Endothelial cell of umbilical vein (primary cell): Measurements from ENCODE around the gene MICALL2. TPM values are rescaled to one million over a fixed set of nuclear protein-coding genes. Genes with fewer than 3 reads are reported as not detected.

ENCODE experiments used
- BruUV-seq: library from RNA; stranded (reverse); fragments of 400-500 nt; replicated peaks from 2 replicates; lab custom pipeline; 2021; lab: Mats Ljungman, UMichigan
- CTCF ChIA-PET: fragments of 300-600, 350-600 bp; sonication (Branson Sonifier 250); formaldehyde crosslinking; loops from one replicate; lab custom pipeline; 2021; ENCODE audit warnings: antibody characterized with exemption, inconsistent platforms; lab: Charles Lee
- POLR2A ChIA-PET: fragments of 300-600, 350-600 bp; sonication (Branson Sonifier 250); formaldehyde crosslinking; loops from one replicate; lab custom pipeline; 2021; ENCODE audit warnings: antibody characterized with exemption, inconsistent platforms; lab: Charles Lee
- DNase-seq: peaks from one replicate; pipeline ENCODE4 v3.0.0-alpha.2; 2011; ENCODE audit warnings: low read depth, low spot score
- FAIRE-seq: peaks from 2 replicates; lab custom pipeline; 2011; peaks lifted over from hg19 to GRCh38; lab: Jason Lieb, UNC
- H2AFZ ChIP-seq: 2 replicates; pipeline ENCODE4 v1.6.0; 2012; ENCODE audit warnings: low read depth, low read length, control low read depth, inconsistent platforms
- H3K27ac ChIP-seq: 2 replicates; pipeline ENCODE4 v1.5.1; 2011; ENCODE audit warnings: low read depth, mild to moderate bottlenecking, control low read depth, low read length, moderate library complexity; ENCODE audit not compliant: insufficient read depth
- H3K27me3 ChIP-seq, 2 experiments: 2 replicates each; pipeline versions ENCODE4 v1.6.0 to v1.6.1; 2011; ENCODE audit warnings: low read length in 2 of 2, mixed read lengths in 1 of 2; ENCODE audit not compliant: control insufficient read depth in 2 of 2, insufficient read depth in 2 of 2
- H3K36me3 ChIP-seq, 2 experiments: 2 replicates in 1 of 2; 3 replicates in 1 of 2; pipeline ENCODE4 v1.5.1; 2011; ENCODE audit warnings: low read length in 2 of 2, mild to moderate bottlenecking in 1 of 2, moderate library complexity in 1 of 2; ENCODE audit not compliant: control insufficient read depth in 2 of 2, insufficient read depth in 2 of 2; ENCODE audit errors: extremely low read depth in 1 of 2
- H3K4me1 ChIP-seq: 3 replicates; pipeline ENCODE4 v1.5.1; 2011; ENCODE audit warnings: mild to moderate bottlenecking, low read length; ENCODE audit not compliant: control insufficient read depth, insufficient read depth; ENCODE audit errors: extremely low read depth
- H3K4me2 ChIP-seq: 2 replicates; pipeline ENCODE4 v1.6.1; 2011; ENCODE audit warnings: low read length, control low read depth, mixed read lengths; ENCODE audit not compliant: insufficient read depth
- H3K4me3 ChIP-seq, 3 experiments: fragments of 200-600 bp in 1 of 3; sonication (generic), shearing (Covaris generic) in 1 of 3; replicated peaks in 1 of 3; 2 replicates each; pipeline ENCODE4 v1.5.1; 2011 to 2016; ENCODE audit warnings: control low read depth in 3 of 3, low read length in 3 of 3, mild to moderate bottlenecking in 2 of 3, inconsistent platforms in 1 of 3, low read depth in 1 of 3, moderate library complexity in 1 of 3; ENCODE audit not compliant: insufficient read depth in 1 of 3
- H3K79me2 ChIP-seq: 2 replicates; pipeline ENCODE4 v1.6.0; 2012; ENCODE audit warnings: low read length, inconsistent platforms; ENCODE audit not compliant: control insufficient read depth, insufficient read depth
- H3K9ac ChIP-seq: replicated peaks from 2 replicates; pipeline ENCODE3; 2011; ENCODE audit warnings: low read length, control low read depth; ENCODE audit not compliant: insufficient read depth; ENCODE audit errors: extremely low read depth
- H3K9me1 ChIP-seq: replicated peaks from 3 replicates; pipeline ENCODE4 v1.6.0; 2011; ENCODE audit warnings: mild to moderate bottlenecking, low read length; ENCODE audit not compliant: control insufficient read depth, insufficient read depth; ENCODE audit errors: extremely low read depth
- H3K9me3 ChIP-seq: replicated peaks from 2 replicates; pipeline ENCODE4 v1.5.1; 2012; ENCODE audit warnings: low read length, inconsistent platforms; ENCODE audit not compliant: control insufficient read depth, insufficient read depth
- H4K20me1 ChIP-seq: replicated peaks from 2 replicates; pipeline ENCODE3; 2011; ENCODE audit warnings: mild to moderate bottlenecking, low read length; ENCODE audit not compliant: control insufficient read depth, insufficient read depth; ENCODE audit errors: extremely low read depth
- CTCF ChIP-seq, 2 donors: IDR thresholded peaks; 1 replicate in 1 of 2; 2 replicates in 1 of 2; pipeline ENCODE4 v1.5.1; 2011; ENCODE audit warnings: low read length in 2 of 2, mild to moderate bottlenecking in 2 of 2, moderate library complexity in 2 of 2, control low read depth in 1 of 2, inconsistent platforms in 1 of 2, low read depth in 1 of 2; ENCODE audit not compliant: insufficient read depth in 1 of 2; ENCODE audit errors: extremely low read depth in 1 of 2
- EZH2 ChIP-seq: IDR thresholded peaks from 2 replicates; pipeline ENCODE4 v1.6.1; 2012; ENCODE audit warnings: borderline replicate concordance, low read depth, mild to moderate bottlenecking, moderate library complexity, low read length, inconsistent platforms; ENCODE audit not compliant: severe bottlenecking
- GATA2 ChIP-seq: IDR thresholded peaks from 2 replicates; pipeline ENCODE4 v1.7.0; 2011; ENCODE audit warnings: low read depth, mild to moderate bottlenecking, moderate library complexity, mixed read lengths, low read length; ENCODE audit not compliant: insufficient read length, insufficient read depth
- JUN ChIP-seq: IDR thresholded peaks from 2 replicates; pipeline ENCODE4 v1.6.1; 2011; ENCODE audit warnings: borderline replicate concordance, low read depth; ENCODE audit not compliant: insufficient read length, insufficient read depth
- POLR2A ChIP-seq: IDR thresholded peaks from 2 replicates; pipeline ENCODE4 v1.6.1; 2012; ENCODE audit warnings: low read depth, mild to moderate bottlenecking, control low read depth, low read length
- POLR2AphosphoS5 ChIP-seq: IDR thresholded peaks from 2 replicates; pipeline ENCODE4 v1.6.1; 2012; ENCODE audit warnings: low read depth, mild to moderate bottlenecking, control low read depth, low read length, moderate library complexity; ENCODE audit not compliant: insufficient read depth
- dilution Hi-C: fragments of 300-500 bp; cut with MboI; formaldehyde crosslinking; loops from one replicate; pipeline ENCODE4 v1.15.0; 2019; ENCODE audit warnings: low sequenced_read_pairs; ENCODE audit not compliant: extremely low pct_ligation_motif_present
- intact Hi-C: fragments of 100-400 bp; cut with micrococcal nuclease; formaldehyde crosslinking; loops from one replicate; pipeline ENCODE4 v1.10.0; 2022
- polyA plus RNA-seq, 4 experiments: library from polyadenylated mRNA; depleted of rRNA in 3 of 4; stranded (reverse) in 3 of 4; unstranded in 1 of 4; fragments of >200 nt; gene quantifications; 2 replicates each; pipeline versions ENCODE4 v1.2.1 to v1.2.3, GENCODE V29; 2011 to 2012; ENCODE audit warnings: missing spikeins in 1 of 4
- total RNA-seq: library from RNA; stranded (reverse); gene quantifications from 2 replicates; pipeline ENCODE4 v1.2.3, GENCODE V29; 2021

The MICALL2 gene
- total and polyA plus RNA-seq, 2 donors (not counting 3 experiments of a cell fraction or from before 2014, with no cell fraction given) = 29.8 to 46.3 TPM

- Histone ChIP-seq H3K27ac (no peak overlapping the region), H2AFZ (no peak overlapping the region), H3K36me3 (peaks cover 2 to 63% of the 10 kb centered on the region in 2 experiments), H3K9me3 (no peaks in the 10 kb centered on the region), H3K79me2 (no peaks in the 10 kb centered on the region), H3K27me3 (no peaks in the 10 kb centered on the region), H3K4me2 (no peak overlapping the region), H3K4me3 (no peak overlapping the region), H3K9me1 (no peaks in the 10 kb centered on the region), H3K4me1 (no peaks in the 10 kb centered on the region), H4K20me1 (no peaks in the 10 kb centered on the region), H3K9ac (no peak overlapping the region)
- ChIA-PET CTCF (no interaction called here), POLR2A (no interaction called here)
- no peak for TF ChIP-seq JUN
- TF ChIP-seq POLR2A = no peak
- no peak for TF ChIP-seq POLR2AphosphoS5
- TF ChIP-seq CTCF (IDR thresholded peaks at IDR 0.05; ENCODE audit: extremely low read depth in 1 of 2, insufficient read depth in 1 of 2, low read depth in 1 of 2, low read length in 2 of 2) = no peak
- no peak for TF ChIP-seq EZH2
- no peak for TF ChIP-seq GATA2
- intact Hi-C loops = no loop called here
- no peak for DNase-seq
- FAIRE-seq = no peak
- dilution Hi-C loops = no loop called here
- BruUV-seq = no TSS peak
Measured at GRCh38 chr7:1486571-1486970, 27.3 kb upstream of the MICALL2 start.

GRCh38 chr7:1485156-1485555 lies 25.9 kb upstream of the MICALL2 start:
- Histone ChIP-seq H3K36me3 (peaks cover 4 to 64% of the 10 kb centered on the region in 2 experiments), H3K4me2 (no peak overlapping the region), H3K9ac (no peak overlapping the region), H3K27me3 (no peaks in the 10 kb centered on the region), H3K4me1 (no peaks in the 10 kb centered on the region), H4K20me1 (no peaks in the 10 kb centered on the region), H3K27ac (no peak overlapping the region), H3K79me2 (no peaks in the 10 kb centered on the region), H3K4me3 (no peak overlapping the region), H3K9me1 (no peaks in the 10 kb centered on the region), H3K9me3 (no peaks in the 10 kb centered on the region), H2AFZ (no peak overlapping the region)
- dilution Hi-C loops = no loop called here
- DNase-seq (no peak), FAIRE-seq (no peak)
- intact Hi-C loops = no loop called here
- TF ChIP-seq CTCF (IDR thresholded peaks at IDR 0.05; ENCODE audit: extremely low read depth in 1 of 2, insufficient read depth in 1 of 2, low read depth in 1 of 2, low read length in 2 of 2) (no peak), POLR2AphosphoS5 (no peak)
- CTCF ChIA-PET = interaction anchor here (0.8 kb wide), 1 partner anchor 11 kb away, joined by 9 read pairs; no protein-coding TSS in a partner anchor
- BruUV-seq = no TSS peak
- POLR2A ChIA-PET = no interaction called here
